Stomach (tissue), 4 donors: ENCODE results near the gene TGFBI.

Experiments
- POLR2AphosphoS5 ChIP-seq, 3 donors: sonication (generic); formaldehyde crosslinking; IDR thresholded peaks; one replicate each; pipeline ENCODE4 v1.6.1; 2016; ENCODE audit warnings: antibody characterized with exemption in 3 of 3
- TF ChIP-seq, protein P1 (sequence below), 7 experiments: fragments of 450-650 bp in 4 of 7; fragments of 200-600 bp in 3 of 7; sonication (generic) in 3 of 7; IDR thresholded peaks; one replicate each; pipeline ENCODE4 v1.5.1; 2016 to 2019; ENCODE audit warnings: antibody characterized with exemption in 7 of 7, control low read depth in 2 of 7, mild to moderate bottlenecking in 1 of 7

GRCh38 chr5:136055612-136056309 lies 27.0 kb downstream of the TGFBI start:
- TF ChIP-seq POLR2AphosphoS5 (IDR thresholded peaks at IDR 0.05) = no peak
- TF ChIP-seq, protein P1, sequence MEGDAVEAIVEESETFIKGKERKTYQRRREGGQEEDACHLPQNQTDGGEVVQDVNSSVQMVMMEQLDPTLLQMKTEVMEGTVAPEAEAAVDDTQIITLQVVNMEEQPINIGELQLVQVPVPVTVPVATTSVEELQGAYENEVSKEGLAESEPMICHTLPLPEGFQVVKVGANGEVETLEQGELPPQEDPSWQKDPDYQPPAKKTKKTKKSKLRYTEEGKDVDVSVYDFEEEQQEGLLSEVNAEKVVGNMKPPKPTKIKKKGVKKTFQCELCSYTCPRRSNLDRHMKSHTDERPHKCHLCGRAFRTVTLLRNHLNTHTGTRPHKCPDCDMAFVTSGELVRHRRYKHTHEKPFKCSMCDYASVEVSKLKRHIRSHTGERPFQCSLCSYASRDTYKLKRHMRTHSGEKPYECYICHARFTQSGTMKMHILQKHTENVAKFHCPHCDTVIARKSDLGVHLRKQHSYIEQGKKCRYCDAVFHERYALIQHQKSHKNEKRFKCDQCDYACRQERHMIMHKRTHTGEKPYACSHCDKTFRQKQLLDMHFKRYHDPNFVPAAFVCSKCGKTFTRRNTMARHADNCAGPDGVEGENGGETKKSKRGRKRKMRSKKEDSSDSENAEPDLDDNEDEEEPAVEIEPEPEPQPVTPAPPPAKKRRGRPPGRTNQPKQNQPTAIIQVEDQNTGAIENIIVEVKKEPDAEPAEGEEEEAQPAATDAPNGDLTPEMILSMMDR (IDR thresholded peaks at IDR 0.05) = no peak
